ENCODE data around the gene HSPB1. TPM values are rescaled to one million over a fixed set of nuclear protein-coding genes. Genes with fewer than 3 reads are reported as not detected.

The HSPB1 gene
- polyA plus RNA-seq, 1 experiment: 966 TPM

DNA sequence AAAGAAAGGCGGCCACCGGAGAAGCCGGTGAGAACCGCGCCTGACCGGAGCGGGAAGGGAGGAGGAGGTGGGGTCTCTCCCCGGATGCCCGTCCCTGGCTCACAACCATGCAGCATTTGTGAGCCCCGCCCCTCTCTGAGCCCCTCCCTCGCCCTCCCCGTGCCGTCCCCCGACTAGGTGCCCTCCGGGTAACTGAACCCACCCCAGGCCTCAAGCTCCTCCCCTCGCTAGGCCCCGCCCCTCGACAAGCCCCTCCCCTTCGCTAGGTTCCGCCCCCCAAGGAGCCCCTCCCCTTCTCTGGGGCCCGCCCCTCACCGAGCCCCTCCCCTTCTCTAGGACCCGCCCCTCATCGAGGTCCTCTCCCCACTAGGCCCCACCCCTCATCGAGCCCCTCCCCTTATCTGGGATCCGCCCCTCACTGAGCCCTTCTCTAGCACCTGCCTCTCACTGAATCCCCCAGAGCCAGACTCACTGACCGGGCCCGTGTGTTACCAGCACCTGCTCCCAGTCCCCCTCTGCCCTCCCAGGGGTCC, 42.2 kb upstream of the HSPB1 start:
- CTCF ChIA-PET: interaction anchor here (1.5 kb wide), 1 partner anchor 54 kb away, joined by 4 read pairs; no protein-coding TSS in a partner anchor

DNA sequence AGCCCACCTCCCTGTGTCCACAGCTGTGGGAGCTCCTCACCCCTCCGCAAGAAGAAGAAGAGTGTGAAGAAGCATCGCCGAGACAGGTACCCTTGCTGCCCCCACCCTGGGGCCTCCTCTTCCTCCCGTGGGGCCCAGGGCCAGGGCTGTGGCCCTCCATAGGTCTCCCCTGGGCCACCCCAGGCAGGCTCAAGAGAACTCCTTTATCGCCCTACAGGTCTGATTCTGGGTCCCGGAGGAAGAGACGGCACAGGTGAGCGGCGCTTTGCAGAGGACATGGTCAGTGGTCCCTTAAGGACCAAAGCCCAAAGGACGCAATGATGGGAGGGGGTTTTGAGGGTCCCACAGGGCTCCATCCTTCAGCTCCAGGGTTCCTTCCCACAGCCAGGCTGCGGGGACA, 41.1 kb upstream of the HSPB1 start:
- no peak for DNase-seq (ENCODE audit: low read depth)
- Histone ChIP-seq H3K4me3 (ENCODE audit: low read depth, low read length) (no peak overlapping the region), H3K36me3 (ENCODE audit: control insufficient read depth, insufficient read depth, low read length) (no peaks in the 10 kb centered on the region), H3K27me3 (ENCODE audit: control insufficient read depth, insufficient read depth, low read length) (no peaks in the 10 kb centered on the region; the same call in none of the 2 replicates)
- ChIA-PET CTCF (interaction anchor here (1.7 to 3.8 kb wide), 4 partner anchors 17 to 83 kb away, joined by 10 to 48 read pairs (median 26); no protein-coding TSS in a partner anchor), POLR2A (no interaction called here)
- TF ChIP-seq CTCF (IDR thresholded peaks at IDR 0.05; ENCODE audit: insufficient read depth, low read depth, low read length): no peak

More for the DNA sequence above, 42.2 kb upstream of the HSPB1 start:
- H3K4me3 ChIP-seq (ENCODE audit: low read depth, low read length): peak overlapping the region; percentile 16
- H3K27me3 ChIP-seq (ENCODE audit: control insufficient read depth, insufficient read depth, low read length): no peaks in the 10 kb centered on the region; the same call in none of the 2 replicates
- TF ChIP-seq CTCF (IDR thresholded peaks at IDR 0.05; ENCODE audit: insufficient read depth, low read depth, low read length): no peak
- POLR2A ChIA-PET: no interaction called here
- H3K36me3 ChIP-seq (ENCODE audit: control insufficient read depth, insufficient read depth, low read length): no peaks in the 10 kb centered on the region
- DNase-seq (ENCODE audit: low read depth): no peak

- no peak for DNase-seq (ENCODE audit: low read depth)
- Histone ChIP-seq H3K27me3 (ENCODE audit: control insufficient read depth, insufficient read depth, low read length) (peaks cover 4% of the 10 kb centered on the region), H3K36me3 (ENCODE audit: control insufficient read depth, insufficient read depth, low read length) (no peaks in the 10 kb centered on the region), H3K4me3 (ENCODE audit: low read depth, low read length) (no peak overlapping the region)
- CTCF ChIA-PET: interaction anchor here (0.7 to 3.8 kb wide), 17 partner anchors 9 to 173 kb away, joined by 3 to 48 read pairs (median 6); no protein-coding TSS in a partner anchor
- POLR2A ChIA-PET: no interaction called here
- TF ChIP-seq CTCF (IDR thresholded peaks at IDR 0.05; ENCODE audit: insufficient read depth, low read depth, low read length): no peak
Observed at GRCh38 chr7:76261931-76262330, 40.5 kb upstream of the HSPB1 start.

DNA sequence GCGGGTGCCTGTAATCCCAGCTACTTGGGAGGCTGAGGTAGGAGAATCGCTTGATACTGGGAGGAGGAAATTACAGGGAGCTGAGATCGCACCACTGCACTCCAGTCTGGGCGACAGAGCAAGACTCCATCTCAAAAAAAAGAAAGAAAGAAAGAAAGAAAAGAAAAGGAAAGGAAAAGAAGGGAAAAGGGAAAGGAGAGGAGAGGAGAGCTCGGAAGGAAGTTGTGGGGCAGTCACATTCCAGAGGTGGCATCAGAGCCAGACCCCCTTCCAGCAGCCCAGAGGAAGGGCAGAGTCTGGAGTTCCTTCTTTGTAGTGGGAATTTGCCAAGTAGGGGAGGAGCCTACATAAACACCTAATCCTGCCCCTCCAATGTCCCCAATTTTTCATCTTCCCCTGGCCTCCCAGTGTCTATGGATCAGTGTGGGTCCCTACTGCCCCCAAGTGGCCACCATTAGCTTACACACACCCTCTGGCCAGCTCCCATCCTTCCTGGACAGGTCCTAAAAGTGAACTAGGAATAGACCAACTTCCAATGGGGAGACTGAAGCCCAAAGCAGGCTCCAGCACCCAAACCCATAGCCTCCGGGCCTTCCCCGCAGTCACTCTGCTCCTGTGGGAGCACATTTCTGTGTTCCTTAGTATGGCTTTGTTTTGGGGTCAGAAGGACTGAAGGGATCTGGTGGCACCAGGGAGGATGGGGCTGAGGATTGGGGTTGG, 39.6 kb upstream of the HSPB1 start:
- TF ChIP-seq CTCF (IDR thresholded peaks at IDR 0.05; ENCODE audit: insufficient read depth, low read depth, low read length): peak; percentile 86
- Histone ChIP-seq H3K27me3 (ENCODE audit: control insufficient read depth, insufficient read depth, low read length) (peaks cover 8% of the 10 kb centered on the region), H3K36me3 (ENCODE audit: control insufficient read depth, insufficient read depth, low read length) (no peaks in the 10 kb centered on the region), H3K4me3 (ENCODE audit: low read depth, low read length) (no peak overlapping the region)
- no peak for DNase-seq (ENCODE audit: low read depth)
- POLR2A ChIA-PET: no interaction called here
- CTCF ChIA-PET: interaction anchor here (0.5 to 3.8 kb wide), 34 partner anchors 8 to 417 kb away, joined by 3 to 48 read pairs (median 4); no protein-coding TSS in a partner anchor

GRCh38 chr7:76265299-76265698, 37.2 kb upstream of the HSPB1 start:
- Histone ChIP-seq H3K36me3 (ENCODE audit: control insufficient read depth, insufficient read depth, low read length) (no peaks in the 10 kb centered on the region), H3K4me3 (ENCODE audit: low read depth, low read length) (no peak overlapping the region), H3K27me3 (ENCODE audit: control insufficient read depth, insufficient read depth, low read length) (peaks cover 23% of the 10 kb centered on the region)
- ChIA-PET POLR2A (no interaction called here), CTCF (interaction anchor here (0.9 to 3.8 kb wide), 5 partner anchors 36 to 88 kb away, joined by 3 to 23 read pairs (median 5); no protein-coding TSS in a partner anchor)
- no peak for TF ChIP-seq CTCF (IDR thresholded peaks at IDR 0.05; ENCODE audit: insufficient read depth, low read depth, low read length)
- no peak for DNase-seq (ENCODE audit: low read depth)

All from BJ (cell line).